GM10248 (cell line): Measurements from ENCODE around the gene NUMBL.

Source experiments
- CTCF ChIA-PET: fragments of 300-600 bp; sonication (Branson Sonifier 250); formaldehyde crosslinking; extraction: SDS; loops from one replicate; lab custom pipeline; 2021; ENCODE audit warnings: antibody characterized with exemption; lab: Yijun Ruan, JAX
- POLR2A ChIA-PET: fragments of 350-650 bp; sonication (Branson Sonifier 250); formaldehyde crosslinking; extraction: SDS; loops from one replicate; lab custom pipeline; 2020; ENCODE audit warnings: antibody characterized with exemption; lab: Yijun Ruan, JAX
- DNase-seq: peaks from one replicate; pipeline ENCODE4 v3.0.0; 2012; ENCODE audit errors: extremely low spot score
- CTCF ChIP-seq: IDR thresholded peaks from 2 replicates; pipeline ENCODE4 v1.5.1; 2012; ENCODE audit warnings: mild to moderate bottlenecking, low read depth; ENCODE audit errors: extremely low read depth, missing control alignments, control extremely low read depth

NUMBL gene

GRCh38 chr19:40690693-40691420 is 406 bp upstream of the NUMBL start:
- ChIA-PET CTCF (interaction anchor here (1.0 to 2.9 kb wide), 3 partner anchors 28 to 116 kb away, joined by 3 to 10 read pairs (median 4); no protein-coding TSS in a partner anchor), POLR2A (interaction anchor here (0.6 to 1.3 kb wide), 3 partner anchors 13 to 1285 kb away, joined by 6 to 8 read pairs (median 7); partner anchors contain the start of gene ACTMAP)
- DNase-seq, result peak; percentile 99

GRCh38 chr19:40689339-40690049 is 957 bp downstream of the NUMBL start:
- ChIA-PET CTCF (no interaction called here), POLR2A (no interaction called here)
- TF ChIP-seq CTCF, result no peak
- DNase-seq, result no peak

More at GRCh38 chr19:40690693-40691420, 406 bp upstream of the NUMBL start:
- TF ChIP-seq CTCF, result no peak

- ChIA-PET POLR2A (no interaction called here), CTCF (interaction anchor here (1.2 kb wide), 1 partner anchor 26 kb away, joined by 4 read pairs; no protein-coding TSS in a partner anchor)
- DNase-seq, result no peak
- TF ChIP-seq CTCF, result no peak
These were observed 1.5 kb downstream of the NUMBL start for GRCh38 chr19:40688987-40689338.

- ChIA-PET POLR2A (no interaction called here), CTCF (interaction anchor here (1.2 to 2.1 kb wide), 2 partner anchors 25 to 54 kb away, joined by 4 to 5 read pairs; no protein-coding TSS in a partner anchor)
- no peak for DNase-seq
- TF ChIP-seq CTCF, result no peak
These were observed 2.1 kb downstream of the NUMBL start for GRCh38 chr19:40688309-40688708.

- peak; percentile 69 for DNase-seq
- CTCF ChIA-PET, result interaction anchor here (0.9 to 2.1 kb wide), 3 partner anchors 15 to 132 kb away, joined by 3 to 5 read pairs (median 3); no protein-coding TSS in a partner anchor
- TF ChIP-seq CTCF, result no peak
- POLR2A ChIA-PET, result no interaction called here
These were observed 2.9 kb downstream of the NUMBL start for GRCh38 chr19:40687525-40688016.

- no peak for TF ChIP-seq CTCF
- CTCF ChIA-PET, result interaction anchor here (0.9 to 2.1 kb wide), 3 partner anchors 15 to 132 kb away, joined by 3 to 5 read pairs (median 3); no protein-coding TSS in a partner anchor
- POLR2A ChIA-PET, result no interaction called here
- no peak for DNase-seq
These were observed 3.4 kb downstream of the NUMBL start for GRCh38 chr19:40686882-40687524.
